Measurements from ENCODE around the gene CACNA1D. TPM values are rescaled to one million over a fixed set of nuclear protein-coding genes. Genes with fewer than 3 reads are reported as not detected.

Gene CACNA1D
- total and polyA plus RNA-seq, 9 of the 15 experiments (the other 6 are each of a cell fraction or from before 2014, with no cell fraction given), result 0.29 TPM; not detected in 8

DNA sequence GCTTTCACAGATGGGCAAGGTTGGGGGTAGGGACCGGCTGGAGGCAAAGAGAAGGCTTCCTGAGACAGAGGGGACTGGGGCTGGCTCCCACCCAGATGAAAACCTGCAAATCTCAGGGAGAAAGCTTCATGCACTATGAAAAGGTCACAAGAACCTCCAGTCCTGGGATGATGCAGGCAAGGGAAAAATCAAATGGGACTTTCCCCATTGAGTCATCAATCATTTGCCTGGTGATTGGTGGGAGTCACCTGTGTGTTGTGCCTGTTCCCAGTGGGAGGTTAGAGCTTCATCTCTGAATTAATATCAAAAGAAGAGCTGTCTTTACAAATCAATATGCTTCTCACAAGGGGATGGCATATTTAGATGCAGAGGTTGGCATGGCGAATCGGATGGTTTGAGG lies 49.9 kb downstream of the CACNA1D start:
- ChIA-PET CTCF (ENCODE audit: low intra/inter-chr PET ratio) (no interaction called here), POLR2A (no interaction called here)
- Histone ChIP-seq H3K9me3 (replicated peaks; ENCODE audit: control insufficient read depth, insufficient read depth, low read depth, low read length) (no peaks in the 10 kb centered on the region), H3K4me1 (replicated peaks in 1 of 2; ENCODE audit: control insufficient read depth in 2 of 2, insufficient read depth in 2 of 2, low read length in 2 of 2) (no peaks in the 10 kb centered on the region), H3K9ac (ENCODE audit: insufficient read depth in 1 of 2, low read depth in 2 of 2, low read length in 2 of 2) (no peak overlapping the region), H2AFZ (ENCODE audit: low read depth, low read length) (no peak overlapping the region), H3K4me3 (no peak overlapping the region), H3K9me1 (ENCODE audit: control insufficient read depth, insufficient read depth, low read length) (no peaks in the 10 kb centered on the region), H3K27me3 (ENCODE audit: control insufficient read depth in 2 of 2, insufficient read depth in 2 of 2, low read length in 2 of 2) (peaks cover 3 to 14% of the 10 kb centered on the region in 2 experiments; a peak in 3 of 5 replicates), H4K20me1 (replicated peaks; ENCODE audit: control insufficient read depth, insufficient read depth, low read length) (no peaks in the 10 kb centered on the region), H3K36me3 (ENCODE audit: control insufficient read depth, insufficient read depth, low read length) (no peaks in the 10 kb centered on the region), H3K4me2 (ENCODE audit: insufficient read depth, low read length) (no peak overlapping the region), H3K27ac (ENCODE audit: extremely low read depth, low read depth, low read length) (no peak overlapping the region), H3K79me2 (ENCODE audit: control insufficient read depth, insufficient read depth, low read length) (no peaks in the 10 kb centered on the region)
- no peak for ATAC-seq
- no peak for FAIRE-seq
- 0% methylated on average over 3 of the region's 3 CpGs for WGBS (ENCODE audit: insufficient coverage, low coverage, missing lambda C conversion rate)
- no peak for DNase-seq (ENCODE audit: extremely low read depth in 1 of 4, low spot score in 3 of 4)
- no TSS peak for BruUV-seq (replicated peaks)
- TF ChIP-seq RHOXF2B (CRISPR knock-in tag; conservative IDR thresholded peaks at IDR 0.05) (no peak), ZC3H8 (IDR thresholded peaks at IDR 0.05) (no peak), RBBP5 (IDR thresholded peaks at IDR 0.05; ENCODE audit: borderline replicate concordance, insufficient read depth, low read length, poor library complexity, severe bottlenecking) (no peak), ZNF253 (CRISPR knock-in tag; conservative IDR thresholded peaks at IDR 0.05) (no peak), ETV6 (IDR thresholded peaks at IDR 0.05; ENCODE audit: borderline replicate concordance in 1 of 2, low read depth in 2 of 2, low read length in 1 of 2) (no peak), ETV6 (CRISPR knock-in tag; IDR thresholded peaks at IDR 0.05; ENCODE audit: borderline replicate concordance) (no peak), SMC3 (conservative IDR thresholded peaks at IDR 0.05; ENCODE audit: insufficient read depth, low read depth, low read length) (no peak), MAFG (tag; conservative IDR thresholded peaks at IDR 0.05) (no peak), HDAC2 (IDR thresholded peaks at IDR 0.05) (no peak), YY1 (IDR thresholded peaks at IDR 0.05; ENCODE audit: borderline replicate concordance in 1 of 3, control insufficient read depth in 1 of 3, extremely low read depth in 1 of 3, insufficient read depth in 3 of 3, insufficient read length in 1 of 3, insufficient replicate concordance in 2 of 3, low read depth in 1 of 3, low read length in 2 of 3) (no peak), RBM25 (IDR thresholded peaks at IDR 0.05; ENCODE audit: low read depth, low read length, severe bottlenecking) (no peak), BDP1 (IDR thresholded peaks at IDR 0.05; ENCODE audit: insufficient read depth, insufficient read length) (no peak)
- TF ChIP-seq, protein P1, sequence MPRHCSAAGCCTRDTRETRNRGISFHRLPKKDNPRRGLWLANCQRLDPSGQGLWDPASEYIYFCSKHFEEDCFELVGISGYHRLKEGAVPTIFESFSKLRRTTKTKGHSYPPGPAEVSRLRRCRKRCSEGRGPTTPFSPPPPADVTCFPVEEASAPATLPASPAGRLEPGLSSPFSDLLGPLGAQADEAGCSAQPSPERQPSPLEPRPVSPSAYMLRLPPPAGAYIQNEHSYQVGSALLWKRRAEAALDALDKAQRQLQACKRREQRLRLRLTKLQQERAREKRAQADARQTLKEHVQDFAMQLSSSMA (CRISPR knock-in tag; IDR thresholded peaks at IDR 0.05), result no peak
- intact Hi-C loops (cut with micrococcal nuclease), result no loop called here
- in situ Hi-C loops (cut with MboI), result no loop called here

Data from K562 (cell line).